Astrocyte (in vitro differentiated cells and primary cell): ENCODE data around the gene TAMALIN. TPM values are rescaled to one million over a fixed set of nuclear protein-coding genes. Genes with fewer than 3 reads are reported as not detected.

Experiments
- DNase-seq: peaks from one replicate; pipeline ENCODE4 v3.0.0-alpha.2; 2010; ENCODE audit warnings: low read depth
- FAIRE-seq: peaks from 2 replicates; lab custom pipeline; 2011; peaks lifted over from hg19 to GRCh38; lab: Jason Lieb, UNC
- H2AFZ ChIP-seq: 2 replicates; pipeline ENCODE4 v1.6.0; 2012; ENCODE audit warnings: low read depth, low read length, inconsistent platforms
- H3K27ac ChIP-seq: 2 replicates; pipeline ENCODE4 v1.5.1; 2011; ENCODE audit warnings: low read depth, low read length, inconsistent platforms
- H3K27me3 ChIP-seq: 2 replicates; pipeline ENCODE4 v1.6.0; 2011; ENCODE audit warnings: low read length, inconsistent platforms; ENCODE audit not compliant: insufficient read depth
- H3K36me3 ChIP-seq: 2 replicates; pipeline ENCODE4 v1.5.1; 2011; ENCODE audit warnings: low read length, inconsistent platforms; ENCODE audit not compliant: insufficient read depth
- H3K4me1 ChIP-seq: 2 replicates; pipeline ENCODE4 v1.5.1; 2011; ENCODE audit warnings: low read length, inconsistent platforms; ENCODE audit not compliant: insufficient read depth
- H3K4me2 ChIP-seq: 2 replicates; pipeline ENCODE4 v1.6.0; 2012; ENCODE audit warnings: low read length, inconsistent platforms
- H3K4me3 ChIP-seq: 2 replicates; pipeline ENCODE4 v1.5.1; 2011; ENCODE audit warnings: low read depth, mild to moderate bottlenecking, low read length, inconsistent platforms; ENCODE audit not compliant: insufficient read depth
- H3K79me2 ChIP-seq: 2 replicates; pipeline ENCODE4 v1.6.0; 2012; ENCODE audit warnings: mild to moderate bottlenecking, low read length, inconsistent platforms; ENCODE audit not compliant: insufficient read depth
- H3K9ac ChIP-seq: 2 replicates; pipeline ENCODE4 v1.6.0; 2012; ENCODE audit warnings: mild to moderate bottlenecking, low read length, inconsistent platforms
- H3K9me3 ChIP-seq: 2 replicates; pipeline ENCODE4 v1.5.1; 2012; ENCODE audit warnings: low read depth, mild to moderate bottlenecking, low read length, inconsistent platforms; ENCODE audit not compliant: insufficient read depth
- H4K20me1 ChIP-seq: 2 replicates; pipeline ENCODE4 v1.6.0; 2012; ENCODE audit warnings: low read length, inconsistent platforms; ENCODE audit not compliant: insufficient read depth
- H3K27ac Mint-ChIP-seq: one replicate; pipeline ENCODE4 v1.8.0; 2021; ENCODE audit warnings: mild to moderate bottlenecking, mixed read lengths; ENCODE audit not compliant: unreplicated experiment
- H3K27me3 Mint-ChIP-seq: one replicate; pipeline ENCODE4 v1.8.0; 2021; ENCODE audit warnings: low read depth, mixed read lengths; ENCODE audit not compliant: unreplicated experiment
- H3K36me3 Mint-ChIP-seq: one replicate; pipeline ENCODE4 v1.8.0; 2021; ENCODE audit warnings: low read depth, mixed read lengths; ENCODE audit not compliant: unreplicated experiment
- H3K4me1 Mint-ChIP-seq: one replicate; pipeline ENCODE4 v1.8.0; 2021; ENCODE audit warnings: low read depth, mixed read lengths; ENCODE audit not compliant: unreplicated experiment
- H3K4me3 Mint-ChIP-seq: one replicate; pipeline ENCODE4 v1.8.0; 2021; ENCODE audit warnings: mild to moderate bottlenecking, moderate library complexity, mixed read lengths; ENCODE audit not compliant: unreplicated experiment
- H3K9me3 Mint-ChIP-seq: one replicate; pipeline ENCODE4 v1.8.0; 2021; ENCODE audit warnings: mild to moderate bottlenecking, mixed read lengths; ENCODE audit not compliant: unreplicated experiment
- EZH2 ChIP-seq: IDR thresholded peaks from 2 replicates; pipeline ENCODE4 v1.6.1; 2012; ENCODE audit warnings: mild to moderate bottlenecking, low read length, inconsistent platforms; ENCODE audit not compliant: insufficient read depth
- total RNA-seq: library from RNA; stranded (reverse); gene quantifications from 2 replicates; pipeline ENCODE4 v1.2.1, GENCODE V29; 2021
- TF ChIP-seq, protein P1 (sequence below): IDR thresholded peaks from 2 replicates; pipeline ENCODE4 v1.5.1; 2011; ENCODE audit warnings: low read depth, mild to moderate bottlenecking, inconsistent platforms, low read length, moderate library complexity; ENCODE audit not compliant: insufficient read depth

The TAMALIN gene
- total RNA-seq, 1 donor from 2014 or later: 9.6 TPM

DNA sequence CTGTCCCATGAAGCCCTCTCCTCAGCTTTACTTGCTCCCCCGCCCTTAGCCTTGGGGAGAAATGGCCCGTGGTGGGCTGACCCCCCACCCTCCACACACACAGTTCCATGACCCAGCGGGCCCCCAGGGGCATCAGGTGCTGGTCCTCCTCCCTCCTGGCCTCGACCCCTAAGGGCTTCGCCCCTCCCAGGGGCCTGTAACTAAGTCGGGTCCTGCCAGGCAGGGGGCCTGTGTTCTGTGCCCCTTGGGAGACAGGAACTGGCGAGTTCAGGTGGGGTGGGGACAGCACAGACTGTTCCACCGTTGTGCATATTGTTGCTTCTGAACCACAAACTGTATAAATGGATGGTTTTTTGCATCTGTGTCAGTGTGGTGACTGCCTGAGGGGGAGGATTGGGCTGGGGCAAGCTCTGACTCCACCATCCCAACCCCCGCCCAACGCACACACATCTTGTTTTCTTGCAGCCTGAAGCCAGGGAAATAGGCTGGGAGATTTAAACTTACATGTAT lies 8.8 kb downstream of the TAMALIN start:
- H3K4me2 ChIP-seq: peak overlapping the region; percentile 64
- FAIRE-seq: no peak
- H3K36me3 ChIP-seq: no peaks in the 10 kb centered on the region
- peaks cover 9% of the 10 kb centered on the region for H3K4me1 ChIP-seq
- no peak for DNase-seq
- H2AFZ ChIP-seq: no peak overlapping the region
- no peaks in the 10 kb centered on the region for H3K79me2 ChIP-seq
- Mint-ChIP-seq H3K4me1 (peaks cover 26% of the 10 kb centered on the region), H3K27me3 (peaks cover 19% of the 10 kb centered on the region), H3K27ac (no peak overlapping the region), H3K9me3 (peaks cover 3% of the 10 kb centered on the region), H3K4me3 (no peak overlapping the region), H3K36me3 (peaks cover 14% of the 10 kb centered on the region)
- H3K27ac ChIP-seq: no peak overlapping the region
- H3K27me3 ChIP-seq: no peaks in the 10 kb centered on the region
- no peak for TF ChIP-seq EZH2
- TF ChIP-seq, protein P1, sequence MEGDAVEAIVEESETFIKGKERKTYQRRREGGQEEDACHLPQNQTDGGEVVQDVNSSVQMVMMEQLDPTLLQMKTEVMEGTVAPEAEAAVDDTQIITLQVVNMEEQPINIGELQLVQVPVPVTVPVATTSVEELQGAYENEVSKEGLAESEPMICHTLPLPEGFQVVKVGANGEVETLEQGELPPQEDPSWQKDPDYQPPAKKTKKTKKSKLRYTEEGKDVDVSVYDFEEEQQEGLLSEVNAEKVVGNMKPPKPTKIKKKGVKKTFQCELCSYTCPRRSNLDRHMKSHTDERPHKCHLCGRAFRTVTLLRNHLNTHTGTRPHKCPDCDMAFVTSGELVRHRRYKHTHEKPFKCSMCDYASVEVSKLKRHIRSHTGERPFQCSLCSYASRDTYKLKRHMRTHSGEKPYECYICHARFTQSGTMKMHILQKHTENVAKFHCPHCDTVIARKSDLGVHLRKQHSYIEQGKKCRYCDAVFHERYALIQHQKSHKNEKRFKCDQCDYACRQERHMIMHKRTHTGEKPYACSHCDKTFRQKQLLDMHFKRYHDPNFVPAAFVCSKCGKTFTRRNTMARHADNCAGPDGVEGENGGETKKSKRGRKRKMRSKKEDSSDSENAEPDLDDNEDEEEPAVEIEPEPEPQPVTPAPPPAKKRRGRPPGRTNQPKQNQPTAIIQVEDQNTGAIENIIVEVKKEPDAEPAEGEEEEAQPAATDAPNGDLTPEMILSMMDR: no peak
- H3K4me3 ChIP-seq: no peak overlapping the region
- no peak overlapping the region for H3K9ac ChIP-seq
- no peaks in the 10 kb centered on the region for H4K20me1 ChIP-seq
- no peaks in the 10 kb centered on the region for H3K9me3 ChIP-seq

DNA sequence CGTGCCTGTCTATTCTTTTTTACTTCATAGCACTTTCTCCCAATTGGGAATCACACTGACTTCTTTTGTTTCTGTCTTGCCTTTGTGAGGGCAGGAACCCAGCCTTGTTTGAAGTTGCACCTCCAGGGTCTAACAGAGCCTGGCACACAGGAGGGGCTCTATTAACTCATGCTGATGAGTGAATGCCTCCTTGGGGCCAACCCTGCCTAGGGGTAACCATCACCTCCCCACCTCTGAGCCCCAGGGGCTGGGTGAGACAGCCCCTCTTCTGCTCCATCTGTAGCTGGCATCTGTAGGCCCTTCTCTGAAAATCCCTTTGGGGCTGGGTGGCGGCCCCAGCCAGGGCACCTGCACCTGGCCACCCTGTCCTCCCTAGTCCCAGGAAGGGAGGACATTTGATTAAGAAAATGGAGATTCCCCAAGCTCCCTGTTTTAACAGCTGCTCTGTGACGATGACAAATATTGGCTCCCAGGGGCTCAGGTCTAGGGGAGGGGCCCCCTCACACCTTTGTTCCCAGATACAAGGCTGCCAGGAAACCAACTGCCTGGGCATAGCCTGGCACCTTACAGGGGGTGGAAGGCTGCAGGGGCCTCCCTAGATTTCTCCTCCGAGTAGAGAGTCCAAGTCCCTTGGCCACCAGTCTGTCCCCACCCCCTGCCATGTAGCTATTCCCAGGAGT lies 11.8 kb downstream of the TAMALIN start:
- H3K27ac ChIP-seq: no peak overlapping the region
- DNase-seq (no peak), FAIRE-seq (no peak)
- H3K79me2 ChIP-seq: no peaks in the 10 kb centered on the region
- TF ChIP-seq, protein P1: no peak
- no peak for TF ChIP-seq EZH2
- H3K4me3 Mint-ChIP-seq: no peak overlapping the region
- peaks cover 7% of the 10 kb centered on the region for H3K36me3 Mint-ChIP-seq
- peaks cover 19% of the 10 kb centered on the region for H3K27me3 Mint-ChIP-seq
- H3K4me1 Mint-ChIP-seq: peaks cover 24% of the 10 kb centered on the region
- no peaks in the 10 kb centered on the region for H3K9me3 ChIP-seq
- no peak overlapping the region for H3K4me2 ChIP-seq
- no peak overlapping the region for H3K27ac Mint-ChIP-seq
- no peak overlapping the region for H3K9ac ChIP-seq
- peaks cover under 1% of the 10 kb centered on the region for H3K9me3 Mint-ChIP-seq
- no peak overlapping the region for H2AFZ ChIP-seq
- H3K4me3 ChIP-seq: no peak overlapping the region
- peaks cover 11% of the 10 kb centered on the region for H3K4me1 ChIP-seq
- no peaks in the 10 kb centered on the region for H3K27me3 ChIP-seq
- no peaks in the 10 kb centered on the region for H4K20me1 ChIP-seq
- H3K36me3 ChIP-seq: no peaks in the 10 kb centered on the region

DNA sequence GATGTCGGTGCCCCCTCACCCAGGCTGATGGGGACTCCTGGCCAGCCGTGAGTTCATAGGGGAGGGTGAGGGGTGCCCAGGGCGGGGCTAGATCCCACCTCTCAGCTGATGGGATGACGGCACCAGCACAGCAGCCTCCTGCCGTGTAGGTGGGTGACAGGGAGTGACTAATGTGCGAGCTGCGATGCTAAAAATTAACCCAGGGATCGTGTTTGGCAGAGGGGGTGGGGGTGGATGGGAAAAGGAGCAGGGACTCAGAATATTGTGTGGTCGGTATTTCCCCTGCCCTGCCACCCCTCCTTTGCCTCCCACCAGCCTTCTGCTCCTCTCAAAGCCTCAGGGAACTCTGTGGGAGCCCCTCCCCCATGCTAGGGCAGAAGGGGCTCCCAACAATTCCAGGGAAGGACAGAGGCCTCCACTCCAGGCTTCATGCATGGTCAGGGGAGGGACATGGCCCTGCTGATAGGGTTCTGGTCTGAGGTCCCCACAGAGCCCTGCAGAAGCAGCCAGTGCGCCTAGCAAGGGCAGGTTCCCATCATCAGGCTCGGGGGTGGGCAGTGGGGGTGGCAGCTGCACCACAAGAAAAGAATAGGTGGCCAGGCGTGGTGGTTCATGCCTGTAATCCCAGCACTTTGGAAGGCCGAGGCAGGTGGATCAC lies 12.5 kb downstream of the TAMALIN start:
- FAIRE-seq: no peak
- Mint-ChIP-seq H3K4me1 (peaks cover 23% of the 10 kb centered on the region), H3K27me3 (peaks cover 19% of the 10 kb centered on the region), H3K27ac (no peak overlapping the region), H3K9me3 (no peaks in the 10 kb centered on the region), H3K36me3 (peaks cover 6% of the 10 kb centered on the region), H3K4me3 (no peak overlapping the region)
- Histone ChIP-seq H3K9me3 (no peaks in the 10 kb centered on the region), H2AFZ (no peak overlapping the region), H4K20me1 (no peaks in the 10 kb centered on the region), H3K79me2 (no peaks in the 10 kb centered on the region), H3K9ac (no peak overlapping the region), H3K27ac (no peak overlapping the region), H3K4me2 (peak overlapping the region; percentile 22), H3K27me3 (no peaks in the 10 kb centered on the region), H3K4me3 (no peak overlapping the region), H3K36me3 (no peaks in the 10 kb centered on the region), H3K4me1 (peaks cover 14% of the 10 kb centered on the region)
- DNase-seq: no peak
- TF ChIP-seq, protein P1: no peak
- no peak for TF ChIP-seq EZH2
